CMK (cell line): ENCODE data around the gene ALG8.
A peak's percentile ranks its signal among the peaks of the same experiment; 100 is the strongest.
"Not testable (repeated sequence)": the region's sequence is repeated elsewhere in the genome, so short reads cannot be mapped to it uniquely, and the experiment has no call there.

Source experiments
- DNase-seq: peaks from one replicate; pipeline ENCODE4 v3.0.0-alpha.2; 2010; ENCODE audit warnings: low read depth

The ALG8 gene

DNA sequence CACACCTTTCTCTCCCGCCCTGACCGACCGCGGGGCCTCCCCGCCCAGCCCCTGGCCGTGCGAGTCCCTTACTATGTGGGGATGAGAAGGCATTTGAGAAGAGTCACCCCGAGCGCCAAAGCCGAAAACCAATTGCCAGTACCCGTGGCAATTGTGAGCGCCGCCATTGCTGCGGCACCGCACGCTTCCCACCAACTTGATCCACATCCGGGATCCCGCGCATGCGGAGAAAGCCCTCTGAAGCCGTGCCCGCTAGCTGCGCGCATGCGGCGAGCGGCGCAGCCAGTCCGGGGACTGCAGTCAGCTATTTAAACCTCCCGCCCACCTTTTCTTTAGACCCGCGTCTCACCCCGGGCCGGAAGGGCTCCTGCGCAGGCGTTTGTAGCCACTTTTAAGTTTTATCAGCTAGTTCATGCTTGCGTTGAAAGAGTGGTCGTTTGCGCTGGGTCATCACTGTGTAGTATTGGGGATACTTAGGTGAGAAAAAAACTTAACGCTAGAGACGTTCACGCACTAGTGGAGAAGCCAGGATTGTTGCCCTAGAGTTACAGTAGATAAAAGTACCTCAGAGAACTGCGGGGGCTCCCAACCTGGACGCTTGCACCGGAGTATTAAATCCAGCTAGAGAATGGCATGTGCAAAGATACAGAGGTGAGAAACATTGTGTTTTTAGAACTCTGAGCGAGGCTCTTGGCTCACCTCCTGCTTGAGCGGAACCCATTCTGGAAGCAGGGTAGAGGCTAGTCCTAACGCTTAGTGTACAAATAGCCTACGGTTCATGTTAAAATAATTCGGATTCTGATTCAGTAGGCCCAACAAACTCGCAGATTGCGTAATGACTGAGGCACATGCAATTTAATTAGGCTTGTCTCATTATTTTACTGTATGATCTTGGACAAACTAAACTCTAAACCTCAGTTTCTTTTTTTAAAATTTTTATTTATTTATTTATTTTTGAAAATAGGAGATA lies at the start of gene ALG8:
TSS of gene ALG8 (minus strand) at position 205 of the 970 bp plus-strand sequence. CDS start at position 167, 38 bp downstream.
- DNase-seq: peak; percentile 95

GRCh38 chr11:78188286-78189173 lies 49.1 kb upstream of the ALG8 start, which contains the start of the genes KCTD21 and USP35:
KCTD21 (minus strand) TSS chr11:78188626; CDS start chr11:78174554, 14,072 bp downstream.
USP35 (plus strand) TSS chr11:78188919; CDS start chr11:78196246, 7,327 bp downstream.
- DNase-seq: peak; percentile 96

GRCh38 chr11:78187366-78188285 lies 48.2 kb upstream of the ALG8 start:
- DNase-seq: peak; percentile 97

GRCh38 chr11:78181185-78181584 lies 41.8 kb upstream of the ALG8 start:
- DNase-seq: no peak

- no peak for DNase-seq
Measured at GRCh38 chr11:78180751-78181150, 41.3 kb upstream of the ALG8 start.

DNA sequence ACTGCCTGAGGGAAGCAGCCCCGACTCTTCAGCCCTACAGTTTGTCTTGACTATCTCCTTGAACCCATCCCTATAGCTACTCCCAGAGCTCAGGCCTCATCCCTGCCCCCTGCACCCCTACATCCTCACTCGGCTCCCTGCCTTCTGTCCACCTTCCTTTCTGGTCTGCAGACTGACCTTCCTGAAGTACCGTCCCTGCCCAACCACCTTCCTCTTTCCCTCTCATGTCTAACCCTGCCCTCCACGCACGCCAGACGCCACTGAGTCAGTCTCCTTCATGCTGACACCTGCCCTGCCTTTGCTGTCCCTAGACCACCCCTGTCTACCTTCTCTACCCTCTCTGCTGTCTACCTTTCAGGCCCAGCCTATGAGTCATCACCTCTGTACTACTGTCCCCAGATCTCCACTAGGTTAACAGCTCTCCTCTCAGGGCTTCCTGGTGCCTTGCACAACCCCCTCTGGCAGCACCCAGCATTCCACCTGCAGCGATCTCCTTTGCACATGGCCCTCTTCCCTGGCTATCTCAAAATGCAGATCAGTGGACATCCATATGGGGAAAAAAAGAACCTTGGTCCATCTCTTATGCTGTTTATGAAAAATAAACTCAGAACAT lies 40.1 kb upstream of the ALG8 start:
- DNase-seq: no peak

DNA sequence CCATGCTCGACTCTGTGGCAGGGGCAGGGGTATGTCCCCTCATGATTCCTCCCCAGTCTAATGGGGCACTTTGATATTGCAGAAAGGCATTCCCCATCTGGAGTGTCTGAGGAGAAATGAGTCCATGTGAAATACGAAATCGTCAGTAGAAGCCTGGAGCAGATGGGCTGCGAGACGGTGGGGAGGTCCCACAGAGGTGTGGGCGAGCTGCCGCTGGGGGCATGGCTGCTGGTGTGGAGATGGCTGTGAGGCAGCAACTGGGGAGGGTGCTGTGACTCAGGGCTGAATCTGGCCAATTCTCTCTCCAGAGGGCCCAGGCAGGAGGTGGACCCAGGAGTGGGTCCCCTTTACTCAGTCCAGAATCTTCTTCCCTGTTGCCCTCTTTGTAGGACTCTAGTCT lies 37.8 kb upstream of the ALG8 start:
- DNase-seq: no peak

DNA sequence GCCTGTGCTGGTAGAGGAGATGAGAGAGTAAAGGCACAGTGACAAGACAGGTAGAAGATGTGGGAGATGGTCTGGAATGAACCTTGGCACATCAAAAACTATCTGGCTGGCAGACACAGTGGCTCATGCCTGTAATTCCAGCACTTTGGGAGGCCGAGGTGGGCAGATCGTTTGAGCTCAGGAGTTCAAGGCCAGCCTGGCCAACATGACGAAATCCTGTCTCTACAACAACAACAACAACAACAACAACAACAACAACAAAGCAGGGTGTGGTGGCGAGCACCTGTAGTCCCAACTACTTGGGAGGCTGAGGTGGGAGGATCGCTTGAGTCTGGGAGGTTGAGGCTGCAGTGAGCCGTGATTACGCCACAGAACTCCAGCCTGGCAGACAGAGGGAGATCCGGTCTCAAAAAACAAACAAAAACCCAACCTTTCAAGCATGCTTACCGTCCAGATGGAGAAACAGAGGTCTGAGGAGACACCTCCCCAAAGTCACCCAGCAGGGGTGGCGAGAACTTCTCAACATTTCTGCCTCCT lies 37.2 kb upstream of the ALG8 start:
- DNase-seq: no peak

GRCh38 chr11:78175862-78176261 lies 36.4 kb upstream of the ALG8 start:
- DNase-seq: not testable (repeated sequence)

- DNase-seq: no peak
Measured at GRCh38 chr11:78171951-78172350, 32.5 kb upstream of the ALG8 start.

DNA sequence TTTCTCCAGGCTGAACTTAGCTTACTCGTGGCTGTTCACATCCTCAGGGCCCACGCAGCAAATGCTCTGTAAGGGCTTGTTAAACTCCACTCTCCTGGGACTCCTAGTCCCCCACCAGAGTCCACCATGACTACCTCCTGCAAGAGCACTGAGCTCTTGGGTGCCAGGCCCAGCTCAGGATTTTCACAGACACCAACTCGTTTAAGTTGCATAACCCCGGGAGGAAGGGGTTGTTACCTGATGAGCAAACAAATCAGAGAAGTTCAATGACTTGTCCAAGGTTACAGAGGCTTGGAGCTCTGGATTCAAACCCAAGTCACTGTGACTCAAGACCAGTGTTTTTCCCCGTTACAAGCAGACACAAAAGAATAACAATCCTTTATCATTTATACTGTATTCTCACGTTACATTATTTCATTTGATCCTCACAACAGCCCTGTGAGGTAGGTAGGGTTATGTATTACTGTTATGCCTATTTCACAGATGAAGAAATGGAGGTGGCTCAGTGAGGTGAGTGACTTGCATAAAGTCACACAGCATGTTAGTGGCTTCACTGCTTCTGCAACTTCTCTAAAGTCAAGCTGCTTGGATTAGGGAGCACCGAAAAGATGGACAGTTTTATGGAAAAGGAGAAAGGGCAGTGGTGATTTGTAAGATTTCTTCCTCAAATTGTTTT lies 31.6 kb upstream of the ALG8 start:
- no peak for DNase-seq

GRCh38 chr11:78170413-78170812 lies 31.0 kb upstream of the ALG8 start:
- DNase-seq: no peak

GRCh38 chr11:78168539-78169477 lies 29.4 kb upstream of the ALG8 start:
- no peak for DNase-seq

GRCh38 chr11:78166855-78167469 lies 27.5 kb upstream of the ALG8 start:
- DNase-seq: no peak

- DNase-seq: no peak
Measured at GRCh38 chr11:78164471-78164870, 25.0 kb upstream of the ALG8 start.

DNA sequence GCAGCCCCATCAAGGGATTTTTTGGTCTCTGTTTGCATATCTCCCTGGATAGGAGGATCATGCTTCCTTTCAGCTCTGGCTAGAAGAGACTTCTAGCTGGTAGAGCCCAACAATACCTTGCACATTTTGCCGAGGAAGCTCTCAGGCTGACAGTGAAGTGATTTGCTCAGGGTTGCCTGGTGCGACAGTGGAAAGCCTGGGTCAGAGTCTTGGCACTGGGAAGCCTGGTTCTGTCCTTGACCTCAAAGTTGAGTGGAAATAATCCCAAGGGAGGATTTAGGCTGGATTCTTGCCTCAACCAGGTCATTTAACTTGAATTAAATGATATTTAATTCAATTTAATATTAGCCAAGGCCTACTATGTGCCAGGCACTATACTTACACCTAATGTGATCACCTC lies 24.4 kb upstream of the ALG8 start:
- DNase-seq: no peak

DNA sequence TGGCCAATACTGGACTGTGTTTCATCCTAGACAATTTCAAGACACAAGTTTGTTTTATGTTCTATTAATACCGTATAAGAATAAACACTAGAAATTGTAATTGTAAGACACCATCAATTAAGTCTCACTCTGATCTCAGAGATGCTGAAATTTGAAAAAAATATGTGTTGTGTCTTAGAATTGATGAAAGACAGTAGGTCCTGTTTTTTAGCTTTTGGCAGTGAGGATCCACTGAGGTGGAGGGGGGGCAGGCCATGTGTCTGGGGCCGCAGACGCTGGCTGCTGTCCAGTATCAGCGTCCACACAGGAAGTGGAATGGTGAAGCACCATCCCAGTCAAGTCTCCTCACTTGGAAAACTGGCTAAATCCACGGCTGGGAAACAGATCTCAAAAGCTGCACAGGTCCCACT lies 22.5 kb upstream of the ALG8 start:
- DNase-seq: no peak

- DNase-seq: no peak
Measured at GRCh38 chr11:78161346-78161745, 21.9 kb upstream of the ALG8 start.
